GM23338 (cell line): ENCODE data around the gene PCYT2.

Experiments used
- CREB1 ChIP-seq: fragments of 250-450 bp; sonication (Bioruptor Pico); IDR thresholded peaks from 2 replicates; pipeline ENCODE4 v1.5.0; 2020; ENCODE audit warnings: low read depth, mild to moderate bottlenecking, moderate library complexity
- EZH2 ChIP-seq: fragments of 200-600 bp; sonication (generic); IDR thresholded peaks from one replicate; pipeline ENCODE4 v1.8.0; 2017; ENCODE audit warnings: antibody characterized with exemption, mild to moderate bottlenecking, low read depth; ENCODE audit not compliant: unreplicated experiment
- EZH2phosphoT487 ChIP-seq: fragments of 200-600 bp; sonication (generic); IDR thresholded peaks from one replicate; pipeline ENCODE4 v1.8.1; 2018; ENCODE audit warnings: antibody characterized with exemption; ENCODE audit not compliant: unreplicated experiment
- JUNB ChIP-seq: IDR thresholded peaks from one replicate; pipeline ENCODE4 v1.6.1; 2016; ENCODE audit warnings: antibody characterized with exemption; ENCODE audit not compliant: unreplicated experiment
- NANOG ChIP-seq: IDR thresholded peaks from 2 replicates; pipeline ENCODE4 v1.6.1; 2016; ENCODE audit warnings: antibody characterized with exemption, borderline replicate concordance
- POLR2AphosphoS5 ChIP-seq: IDR thresholded peaks from 2 replicates; pipeline ENCODE4 v1.6.1; 2016; ENCODE audit warnings: antibody characterized with exemption, low read depth
- STAT1 ChIP-seq: IDR thresholded peaks from one replicate; pipeline ENCODE4 v1.6.1; 2016; ENCODE audit warnings: antibody characterized with exemption; ENCODE audit not compliant: unreplicated experiment
- ZNF114 ChIP-seq: fragments of 250-450 bp; sonication (Bioruptor Pico); IDR thresholded peaks from 2 replicates; pipeline ENCODE4 v1.5.0; 2020; ENCODE audit warnings: mild to moderate bottlenecking, moderate library complexity
- TF ChIP-seq, protein P1 (sequence below), 2 experiments: fragments of 200-600 bp in 1 of 2; sonication (generic) in 1 of 2; conservative IDR thresholded peaks; 2 replicates each; pipeline versions ENCODE4 v1.5.1 to v1.6.1; 2016 to 2017; ENCODE audit warnings: antibody characterized with exemption in 2 of 2, low read depth in 2 of 2, mild to moderate bottlenecking in 2 of 2, moderate library complexity in 1 of 2
- TF ChIP-seq, protein P2 (sequence below): IDR thresholded peaks from one replicate; pipeline ENCODE4 v1.6.1; 2018; ENCODE audit warnings: antibody characterized with exemption; ENCODE audit not compliant: unreplicated experiment
- TF ChIP-seq, protein P3 (sequence below): IDR thresholded peaks from 2 replicates; pipeline ENCODE4 v1.6.1; 2016; ENCODE audit warnings: antibody characterized with exemption

DNA sequence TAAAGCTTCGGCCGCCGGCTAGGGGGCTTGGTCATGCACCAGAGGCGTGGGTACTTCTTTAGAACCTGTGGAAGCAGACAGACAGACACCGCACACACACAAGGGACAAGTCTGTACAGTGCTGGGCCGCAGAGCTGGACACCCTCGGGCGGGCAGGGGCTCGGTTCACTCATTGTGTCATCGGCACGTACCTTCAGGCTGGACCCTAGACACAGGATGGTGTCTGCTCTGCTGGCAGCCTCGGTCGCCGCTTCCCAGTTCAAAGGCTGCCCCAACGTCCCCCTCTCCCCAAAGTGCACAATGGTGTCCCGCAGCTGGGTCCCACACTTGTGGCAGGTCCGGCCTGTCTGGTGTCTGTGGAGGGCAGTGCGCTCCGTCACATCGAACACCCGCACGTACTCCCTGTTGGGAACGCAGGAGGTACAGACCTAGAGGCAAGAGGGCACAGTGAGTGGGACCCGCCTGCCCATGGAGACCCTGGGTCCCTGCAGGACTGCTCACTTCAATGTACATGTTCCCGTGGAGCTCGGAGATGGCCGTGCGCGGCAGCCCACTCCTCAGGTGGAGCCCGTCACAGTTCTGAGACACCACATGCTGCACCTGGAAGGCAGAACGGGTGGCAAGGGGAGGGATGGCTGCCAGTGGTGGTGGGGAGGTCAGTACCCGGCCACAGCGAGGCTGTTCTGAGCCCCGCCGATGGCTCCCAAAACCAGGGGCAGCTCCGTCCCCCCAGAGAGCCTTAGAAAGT, 3.1 kb upstream of the PCYT2 start:
- TF ChIP-seq EZH2 = no peak
- TF ChIP-seq, protein P1, sequence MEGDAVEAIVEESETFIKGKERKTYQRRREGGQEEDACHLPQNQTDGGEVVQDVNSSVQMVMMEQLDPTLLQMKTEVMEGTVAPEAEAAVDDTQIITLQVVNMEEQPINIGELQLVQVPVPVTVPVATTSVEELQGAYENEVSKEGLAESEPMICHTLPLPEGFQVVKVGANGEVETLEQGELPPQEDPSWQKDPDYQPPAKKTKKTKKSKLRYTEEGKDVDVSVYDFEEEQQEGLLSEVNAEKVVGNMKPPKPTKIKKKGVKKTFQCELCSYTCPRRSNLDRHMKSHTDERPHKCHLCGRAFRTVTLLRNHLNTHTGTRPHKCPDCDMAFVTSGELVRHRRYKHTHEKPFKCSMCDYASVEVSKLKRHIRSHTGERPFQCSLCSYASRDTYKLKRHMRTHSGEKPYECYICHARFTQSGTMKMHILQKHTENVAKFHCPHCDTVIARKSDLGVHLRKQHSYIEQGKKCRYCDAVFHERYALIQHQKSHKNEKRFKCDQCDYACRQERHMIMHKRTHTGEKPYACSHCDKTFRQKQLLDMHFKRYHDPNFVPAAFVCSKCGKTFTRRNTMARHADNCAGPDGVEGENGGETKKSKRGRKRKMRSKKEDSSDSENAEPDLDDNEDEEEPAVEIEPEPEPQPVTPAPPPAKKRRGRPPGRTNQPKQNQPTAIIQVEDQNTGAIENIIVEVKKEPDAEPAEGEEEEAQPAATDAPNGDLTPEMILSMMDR (conservative IDR thresholded peaks at IDR 0.05; ENCODE audit: low read depth in 2 of 2) = no peak
- no peak for TF ChIP-seq CREB1
- TF ChIP-seq EZH2phosphoT487 = no peak
- TF ChIP-seq, protein P2, sequence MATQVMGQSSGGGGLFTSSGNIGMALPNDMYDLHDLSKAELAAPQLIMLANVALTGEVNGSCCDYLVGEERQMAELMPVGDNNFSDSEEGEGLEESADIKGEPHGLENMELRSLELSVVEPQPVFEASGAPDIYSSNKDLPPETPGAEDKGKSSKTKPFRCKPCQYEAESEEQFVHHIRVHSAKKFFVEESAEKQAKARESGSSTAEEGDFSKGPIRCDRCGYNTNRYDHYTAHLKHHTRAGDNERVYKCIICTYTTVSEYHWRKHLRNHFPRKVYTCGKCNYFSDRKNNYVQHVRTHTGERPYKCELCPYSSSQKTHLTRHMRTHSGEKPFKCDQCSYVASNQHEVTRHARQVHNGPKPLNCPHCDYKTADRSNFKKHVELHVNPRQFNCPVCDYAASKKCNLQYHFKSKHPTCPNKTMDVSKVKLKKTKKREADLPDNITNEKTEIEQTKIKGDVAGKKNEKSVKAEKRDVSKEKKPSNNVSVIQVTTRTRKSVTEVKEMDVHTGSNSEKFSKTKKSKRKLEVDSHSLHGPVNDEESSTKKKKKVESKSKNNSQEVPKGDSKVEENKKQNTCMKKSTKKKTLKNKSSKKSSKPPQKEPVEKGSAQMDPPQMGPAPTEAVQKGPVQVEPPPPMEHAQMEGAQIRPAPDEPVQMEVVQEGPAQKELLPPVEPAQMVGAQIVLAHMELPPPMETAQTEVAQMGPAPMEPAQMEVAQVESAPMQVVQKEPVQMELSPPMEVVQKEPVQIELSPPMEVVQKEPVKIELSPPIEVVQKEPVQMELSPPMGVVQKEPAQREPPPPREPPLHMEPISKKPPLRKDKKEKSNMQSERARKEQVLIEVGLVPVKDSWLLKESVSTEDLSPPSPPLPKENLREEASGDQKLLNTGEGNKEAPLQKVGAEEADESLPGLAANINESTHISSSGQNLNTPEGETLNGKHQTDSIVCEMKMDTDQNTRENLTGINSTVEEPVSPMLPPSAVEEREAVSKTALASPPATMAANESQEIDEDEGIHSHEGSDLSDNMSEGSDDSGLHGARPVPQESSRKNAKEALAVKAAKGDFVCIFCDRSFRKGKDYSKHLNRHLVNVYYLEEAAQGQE = no peak
- no peak for TF ChIP-seq POLR2AphosphoS5
- TF ChIP-seq, protein P3, sequence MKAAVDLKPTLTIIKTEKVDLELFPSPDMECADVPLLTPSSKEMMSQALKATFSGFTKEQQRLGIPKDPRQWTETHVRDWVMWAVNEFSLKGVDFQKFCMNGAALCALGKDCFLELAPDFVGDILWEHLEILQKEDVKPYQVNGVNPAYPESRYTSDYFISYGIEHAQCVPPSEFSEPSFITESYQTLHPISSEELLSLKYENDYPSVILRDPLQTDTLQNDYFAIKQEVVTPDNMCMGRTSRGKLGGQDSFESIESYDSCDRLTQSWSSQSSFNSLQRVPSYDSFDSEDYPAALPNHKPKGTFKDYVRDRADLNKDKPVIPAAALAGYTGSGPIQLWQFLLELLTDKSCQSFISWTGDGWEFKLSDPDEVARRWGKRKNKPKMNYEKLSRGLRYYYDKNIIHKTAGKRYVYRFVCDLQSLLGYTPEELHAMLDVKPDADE = no peak
- TF ChIP-seq ZNF114 = no peak
- no peak for TF ChIP-seq NANOG
- no peak for TF ChIP-seq JUNB
- TF ChIP-seq STAT1 = no peak
